Activated CD8-positive, alpha-beta memory T cell treated with anti-CD3 and anti-CD28 coated beads, Interleukin-2, amount 50 U/mL, for 1 hour (primary cell): ENCODE data around the gene IL11RA.

Source experiments
- DNase-seq: peaks from one replicate; pipeline ENCODE4 v3.0.0-alpha.2; 2020; ENCODE audit errors: extremely low read depth

Gene IL11RA

GRCh38 chr9:34654323-34655051 lies 2.5 kb downstream of the IL11RA start:
- DNase-seq: no peak

DNA sequence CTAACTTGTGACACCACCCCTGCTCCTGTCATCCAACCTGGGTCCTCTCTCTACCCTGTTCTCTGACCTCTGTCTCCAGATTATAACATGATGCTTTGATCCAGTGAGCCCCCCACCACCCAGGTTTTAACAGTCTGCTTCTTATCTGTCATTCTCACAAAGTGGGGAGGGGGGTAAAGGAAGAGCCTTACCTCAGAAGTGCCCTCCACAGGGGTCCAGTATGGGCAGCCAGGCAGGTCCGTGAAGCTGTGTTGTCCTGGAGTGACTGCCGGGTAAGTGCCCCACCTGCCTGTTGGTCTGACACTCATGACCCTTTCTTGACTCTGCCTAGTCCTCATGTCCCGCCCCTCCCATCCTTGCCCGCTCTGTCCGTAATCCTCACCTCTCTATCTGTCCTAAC lies 3.4 kb downstream of the IL11RA start:
- DNase-seq: no peak

DNA sequence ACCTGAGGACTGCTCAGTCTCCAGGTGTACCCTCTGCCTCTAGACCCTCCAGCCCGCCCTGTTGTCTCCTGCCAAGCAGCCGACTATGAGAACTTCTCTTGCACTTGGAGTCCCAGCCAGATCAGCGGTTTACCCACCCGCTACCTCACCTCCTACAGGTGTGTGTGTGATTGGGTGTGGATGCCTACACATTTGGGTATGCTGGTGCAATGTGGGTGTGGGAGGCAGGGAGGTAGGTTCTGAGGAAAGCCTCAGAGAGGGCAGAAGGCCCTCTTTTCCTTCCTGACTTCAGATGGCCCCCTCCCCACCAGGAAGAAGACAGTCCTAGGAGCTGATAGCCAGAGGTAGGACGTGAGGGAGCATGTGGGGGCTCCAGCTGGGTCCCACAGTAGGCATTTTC lies 5.0 kb downstream of the IL11RA start:
- no peak for DNase-seq

DNA sequence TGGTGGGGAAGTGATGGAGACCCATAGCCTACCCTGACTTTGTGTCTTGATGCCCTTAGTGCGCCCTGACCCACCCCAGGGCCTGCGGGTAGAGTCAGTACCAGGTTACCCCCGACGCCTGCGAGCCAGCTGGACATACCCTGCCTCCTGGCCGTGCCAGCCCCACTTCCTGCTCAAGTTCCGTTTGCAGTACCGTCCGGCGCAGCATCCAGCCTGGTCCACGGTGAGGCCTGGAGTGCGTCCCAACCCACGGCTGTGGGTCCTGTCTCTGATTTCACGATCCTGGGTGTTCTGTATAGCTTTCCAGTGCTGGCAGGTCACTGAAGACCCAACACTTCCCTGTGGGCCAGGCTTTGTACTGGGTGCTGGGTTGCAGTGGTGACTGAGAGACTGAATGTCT lies 6.5 kb downstream of the IL11RA start:
- no peak for DNase-seq

DNA sequence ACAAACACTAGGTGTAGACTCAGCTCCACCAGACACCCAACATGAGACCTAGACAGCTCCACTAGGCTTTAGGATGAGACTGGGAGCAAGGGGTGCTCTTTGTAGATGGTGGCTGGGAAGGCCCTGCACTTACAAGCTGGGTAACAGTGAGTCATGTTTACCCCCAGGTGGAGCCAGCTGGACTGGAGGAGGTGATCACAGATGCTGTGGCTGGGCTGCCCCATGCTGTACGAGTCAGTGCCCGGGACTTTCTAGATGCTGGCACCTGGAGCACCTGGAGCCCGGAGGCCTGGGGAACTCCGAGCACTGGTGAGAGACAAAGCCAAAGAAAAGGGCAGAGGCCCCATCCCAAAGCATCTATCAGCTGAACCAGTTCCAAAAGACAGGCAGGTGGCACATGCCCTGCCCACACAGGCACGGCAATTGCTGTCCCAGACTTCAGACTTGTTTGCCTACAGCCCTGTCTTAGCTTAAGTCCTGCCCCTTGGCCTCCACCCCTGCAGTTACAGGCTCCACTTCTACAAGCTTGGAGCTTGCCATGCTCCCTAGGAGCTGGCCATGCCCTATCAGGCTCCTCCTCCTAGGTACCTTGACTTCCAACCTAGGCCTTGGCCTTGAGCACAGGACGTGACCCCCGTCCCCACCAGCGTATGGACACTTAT lies 7.7 kb downstream of the IL11RA start:
- no peak for DNase-seq

- DNase-seq: no peak
These were observed 10.7 kb downstream of the IL11RA start, which contains the start of gene CCL27 for GRCh38 chr9:34662526-34663302. Gene CCL27 (minus strand): TSS chr9:34662657. CDS start chr9:34662633, 24 bp downstream.

- no peak for DNase-seq
These were observed 11.3 kb downstream of the IL11RA start for GRCh38 chr9:34663303-34663605.

DNA sequence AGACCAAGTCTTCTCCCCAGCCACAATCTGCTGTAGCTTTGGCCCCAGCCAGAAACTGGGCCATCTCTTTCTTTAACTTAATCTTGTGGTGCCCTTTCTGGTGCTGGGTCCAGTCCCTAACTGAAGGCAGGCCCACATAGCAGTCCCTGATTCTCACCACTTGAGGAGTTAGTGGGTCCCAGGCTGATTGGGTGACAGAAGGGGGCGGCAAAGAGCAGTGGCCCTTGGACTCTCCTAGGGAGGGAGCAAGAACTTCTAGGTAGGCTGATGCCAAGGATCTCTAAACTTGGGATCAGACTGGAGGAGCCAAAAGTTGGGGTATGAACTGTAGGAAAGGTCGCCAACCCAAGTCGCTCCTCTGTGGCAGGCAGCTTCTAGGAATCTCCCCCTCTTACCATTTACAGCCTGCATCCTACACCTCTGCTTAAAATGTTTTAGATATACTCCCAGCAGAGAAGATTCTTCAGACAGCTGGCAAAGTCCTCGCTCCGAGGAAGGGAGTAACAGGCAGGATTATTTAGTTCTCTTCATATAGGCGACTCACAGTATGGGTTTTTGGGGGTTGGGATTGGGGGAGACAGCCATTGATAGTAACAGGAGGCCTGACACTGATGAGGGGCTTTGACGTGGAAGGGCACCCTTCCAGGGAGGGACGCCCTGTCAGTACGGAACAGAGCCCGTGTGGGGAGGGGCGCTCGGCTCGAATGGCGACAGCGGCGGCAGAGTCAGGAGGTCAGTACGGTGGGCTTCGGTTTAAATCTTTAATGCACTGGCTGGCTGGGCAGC lies 12.5 kb downstream of the IL11RA start:
- DNase-seq: no peak

GRCh38 chr9:34665067-34665380 lies 13.0 kb downstream of the IL11RA start:
- no peak for DNase-seq

GRCh38 chr9:34665381-34666250 lies 13.6 kb downstream of the IL11RA start:
- peak; percentile 83 for DNase-seq

DNA sequence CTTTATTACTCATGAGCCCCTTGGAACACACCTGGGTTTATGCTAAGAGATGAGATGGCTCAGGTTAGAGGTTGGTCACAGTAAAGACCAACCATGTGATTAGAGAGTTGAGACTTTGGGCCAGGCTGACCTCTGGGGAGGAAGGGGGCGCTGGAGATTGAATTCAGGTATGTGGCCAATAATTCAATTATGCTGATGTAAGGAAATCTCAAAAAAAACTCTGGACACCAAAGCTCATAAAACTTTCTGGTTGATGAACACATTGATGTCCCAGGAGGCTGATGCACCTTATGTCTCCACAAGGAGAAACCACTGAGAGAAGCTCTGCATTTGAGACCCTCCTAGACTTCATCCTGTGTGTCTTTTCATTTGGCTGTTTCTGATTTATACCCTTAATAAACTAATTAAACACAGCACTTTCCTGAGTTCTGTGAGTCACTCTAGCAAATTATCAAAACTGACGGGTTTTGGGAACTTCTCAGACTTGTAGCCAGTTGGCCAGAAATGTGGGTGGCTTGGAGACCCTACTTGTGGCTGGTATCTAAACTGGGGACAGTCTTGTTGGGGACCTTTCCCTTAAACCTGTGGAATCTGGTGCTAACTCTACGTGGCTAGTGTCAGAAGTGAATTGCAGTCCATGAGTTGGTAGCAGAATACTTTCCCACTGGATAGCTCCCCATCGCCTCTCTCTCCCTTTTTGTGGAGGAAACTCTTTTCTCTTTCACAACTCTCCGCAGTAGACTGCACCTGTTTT lies 18.0 kb downstream of the IL11RA start:
- no peak for DNase-seq

DNA sequence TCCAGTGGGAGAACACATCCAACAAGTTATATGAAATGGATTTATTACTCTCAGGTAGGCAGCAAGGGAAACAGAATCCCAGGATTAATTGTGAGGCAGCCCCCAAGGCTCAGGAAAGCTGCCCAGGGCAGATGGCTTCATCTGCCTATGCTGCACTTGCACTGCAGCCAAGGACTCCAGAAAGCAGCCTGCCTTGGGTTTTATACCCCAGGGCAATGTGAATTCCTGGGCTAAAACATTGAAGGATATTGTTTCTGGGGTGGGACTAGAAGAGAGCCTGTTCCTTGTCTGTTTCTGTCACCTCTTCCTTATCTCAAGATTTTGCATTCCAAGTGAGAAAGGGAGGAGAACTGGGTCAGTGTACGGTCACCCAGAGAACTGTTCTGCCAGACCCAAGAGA lies 19.3 kb downstream of the IL11RA start:
- no peak for DNase-seq

GRCh38 chr9:34674440-34674839 lies 22.5 kb downstream of the IL11RA start:
- DNase-seq: no peak

GRCh38 chr9:34675048-34675714 lies 23.2 kb downstream of the IL11RA start:
- DNase-seq: no peak

GRCh38 chr9:34675869-34676268 lies 23.9 kb downstream of the IL11RA start:
- no peak for DNase-seq

DNA sequence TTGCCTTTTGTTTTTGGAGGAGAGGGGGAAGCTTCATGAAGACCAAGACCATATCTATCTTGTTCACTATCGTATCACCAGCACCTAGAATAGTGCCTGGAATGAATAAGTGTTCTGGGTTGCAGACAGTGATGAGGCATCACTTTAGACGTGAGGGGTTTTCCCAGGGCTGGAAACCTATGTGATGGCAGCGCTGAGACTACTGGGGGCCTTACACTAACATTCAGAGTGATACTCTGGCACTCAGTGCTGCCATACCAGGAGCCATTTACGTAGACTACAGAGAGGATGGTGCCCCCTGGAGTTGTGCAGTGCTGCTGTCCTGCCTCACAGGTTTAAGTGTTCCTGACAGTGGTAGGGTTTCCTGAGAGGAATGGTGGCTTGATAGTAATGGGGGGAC lies 32.2 kb downstream of the IL11RA start:
- no peak for DNase-seq

GRCh38 chr9:34684816-34685215 lies 32.8 kb downstream of the IL11RA start:
- no peak for DNase-seq

- no peak for DNase-seq
These were observed 33.6 kb downstream of the IL11RA start for GRCh38 chr9:34685591-34685990.

DNA sequence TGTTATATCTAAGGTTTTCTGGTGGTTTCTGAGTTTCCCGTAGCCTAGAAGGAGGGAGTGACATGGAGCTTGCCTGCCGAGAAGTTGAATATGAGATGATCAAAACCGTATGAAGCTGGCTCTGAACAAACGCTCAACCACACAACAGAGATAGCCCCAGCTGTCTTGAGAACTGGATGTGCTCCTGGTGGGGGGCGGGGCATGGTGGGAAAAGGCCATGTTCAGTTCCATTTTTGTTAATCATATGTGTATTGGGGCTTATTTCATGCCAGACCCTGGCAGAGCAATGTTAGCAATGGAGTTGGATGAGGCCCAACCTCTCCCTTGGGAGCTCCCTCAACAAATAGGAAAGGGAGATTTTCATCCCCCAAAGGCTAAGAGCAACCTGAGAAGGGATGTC lies 34.2 kb downstream of the IL11RA start:
- no peak for DNase-seq

- no peak for DNase-seq
These were observed 34.7 kb downstream of the IL11RA start for GRCh38 chr9:34686732-34687131.
